Thymus (tissue), 11 donors: ENCODE data around the gene PLPPR1. TPM values are rescaled to one million over a fixed set of nuclear protein-coding genes. Genes with fewer than 3 reads are reported as not detected.
"Not testable (repeated sequence)": the region's sequence is repeated elsewhere in the genome, so short reads cannot be mapped to it uniquely, and the experiment has no call there.

Experiments
- DNase-seq, 9 donors: peaks; one replicate each; pipeline ENCODE4 v3.0.0-alpha.2; 2013; ENCODE audit warnings: low spot score in 9 of 9, low read depth in 6 of 9, missing footprints in 1 of 9
- H3K27ac ChIP-seq, 2 donors: one replicate each; pipeline ENCODE4 v1.5.1; 2013; ENCODE audit warnings: control low read depth in 1 of 2, low read depth in 1 of 2, low read length in 1 of 2, mild to moderate bottlenecking in 1 of 2, moderate library complexity in 1 of 2
- H3K27me3 ChIP-seq, 2 donors: one replicate each; pipeline ENCODE4 v1.5.1; 2013; ENCODE audit warnings: low read length in 1 of 2; ENCODE audit not compliant: control insufficient read depth in 2 of 2, insufficient read depth in 1 of 2
- H3K36me3 ChIP-seq, 2 donors: one replicate each; pipeline ENCODE4 v1.5.1; 2013; ENCODE audit warnings: low read length in 1 of 2, mild to moderate bottlenecking in 1 of 2, moderate library complexity in 1 of 2; ENCODE audit not compliant: control insufficient read depth in 2 of 2, insufficient read depth in 2 of 2
- H3K4me1 ChIP-seq, 2 donors: one replicate each; pipeline ENCODE4 v1.5.1; 2013; ENCODE audit warnings: low read length in 2 of 2; ENCODE audit not compliant: control insufficient read depth in 2 of 2, insufficient read depth in 2 of 2
- H3K4me3 ChIP-seq, 2 donors: one replicate each; pipeline ENCODE4 v1.5.1; 2013; ENCODE audit warnings: low read length in 2 of 2, control low read depth in 1 of 2, mild to moderate bottlenecking in 1 of 2
- H3K9me3 ChIP-seq, 2 donors: one replicate each; pipeline ENCODE4 v1.5.1; 2013; ENCODE audit warnings: low read length in 1 of 2, mild to moderate bottlenecking in 1 of 2; ENCODE audit not compliant: control insufficient read depth in 2 of 2, insufficient read depth in 1 of 2
- WGBS: extraction: QIAGEN DNeasy Blood & Tissue Kit; methylation state at CpG from one replicate; pipeline ENCODE4 v1.1.7; 2013; 5-methylcytosine and 5-hydroxymethylcytosine counted together
- polyA plus RNA-seq: library from polyadenylated mRNA; stranded (reverse); fragments of 200-250 nt; gene quantifications from one replicate; pipeline ENCODE4 v1.2.3, GENCODE V29; 2013
- total RNA-seq: library from RNA; stranded (reverse); fragments of 120-200 nt; gene quantifications from one replicate; pipeline ENCODE4 v1.2.4, GENCODE V29; 2013
- donor health status: healthy.

The PLPPR1 gene
- total and polyA plus RNA-seq, 2 donors: 0.25 to 0.38 TPM

GRCh38 chr9:101127369-101127768, 98.8 kb downstream of the PLPPR1 start:
- DNase-seq, H3K36me3 ChIP-seq, H3K27ac ChIP-seq, H3K4me1 ChIP-seq, H3K9me3 ChIP-seq, H3K4me3 ChIP-seq, H3K27me3 ChIP-seq: not testable (repeated sequence)
- WGBS: 80% methylated on average over 3 of the region's 3 CpGs

GRCh38 chr9:101128623-101129022, 100.1 kb downstream of the PLPPR1 start:
- H3K9me3 ChIP-seq: no peaks in the 10 kb centered on the region
- no peak overlapping the region for H3K27ac ChIP-seq
- H3K36me3 ChIP-seq: no peaks in the 10 kb centered on the region
- DNase-seq: no peak
- H3K4me3 ChIP-seq: no peak overlapping the region
- H3K4me1 ChIP-seq: no peaks in the 10 kb centered on the region
- H3K27me3 ChIP-seq: no peaks in the 10 kb centered on the region

GRCh38 chr9:101130054-101130453, 101.5 kb downstream of the PLPPR1 start:
- Histone ChIP-seq H3K4me1 (no peaks in the 10 kb centered on the region), H3K9me3 (no peaks in the 10 kb centered on the region), H3K27me3 (no peaks in the 10 kb centered on the region), H3K4me3 (no peak overlapping the region), H3K36me3 (no peaks in the 10 kb centered on the region), H3K27ac (no peak overlapping the region)
- DNase-seq: no peak
- WGBS: 92% methylated on average over 1 of the region's 1 CpG

- H3K36me3 ChIP-seq: no peaks in the 10 kb centered on the region
- no peak overlapping the region for H3K27ac ChIP-seq
- 78% methylated on average over 5 of the region's 5 CpGs for WGBS
Measured at GRCh38 chr9:101131326-101131725, 102.8 kb downstream of the PLPPR1 start.

GRCh38 chr9:101132801-101133200, 104.3 kb downstream of the PLPPR1 start:
- Histone ChIP-seq H3K4me1 (no peaks in the 10 kb centered on the region), H3K27ac (no peak overlapping the region), H3K27me3 (no peaks in the 10 kb centered on the region), H3K36me3 (no peaks in the 10 kb centered on the region), H3K9me3 (no peaks in the 10 kb centered on the region), H3K4me3 (no peak overlapping the region)
- no peak for DNase-seq

More at GRCh38 chr9:101131326-101131725, 102.8 kb downstream of the PLPPR1 start:
- DNase-seq: no peak
- no peaks in the 10 kb centered on the region for H3K9me3 ChIP-seq
- H3K4me1 ChIP-seq: no peaks in the 10 kb centered on the region
- H3K4me3 ChIP-seq: no peak overlapping the region
- H3K27me3 ChIP-seq: no peaks in the 10 kb centered on the region

GRCh38 chr9:101138509-101138908, 110.0 kb downstream of the PLPPR1 start:
- Histone ChIP-seq H3K4me3 (no peak overlapping the region), H3K4me1 (no peaks in the 10 kb centered on the region), H3K27ac (no peak overlapping the region), H3K36me3 (no peaks in the 10 kb centered on the region), H3K27me3 (no peaks in the 10 kb centered on the region), H3K9me3 (no peaks in the 10 kb centered on the region)
- no peak for DNase-seq

- no peaks in the 10 kb centered on the region for H3K27me3 ChIP-seq
- no peaks in the 10 kb centered on the region for H3K9me3 ChIP-seq
- 96% methylated on average over 2 of the region's 2 CpGs for WGBS
- no peak for DNase-seq
- no peak overlapping the region for H3K4me3 ChIP-seq
- no peaks in the 10 kb centered on the region for H3K4me1 ChIP-seq
- no peak overlapping the region for H3K27ac ChIP-seq
- no peaks in the 10 kb centered on the region for H3K36me3 ChIP-seq
Measured at GRCh38 chr9:101139082-101139481, 110.6 kb downstream of the PLPPR1 start.

GRCh38 chr9:101140764-101141163, 112.2 kb downstream of the PLPPR1 start:
- H3K4me1 ChIP-seq: no peaks in the 10 kb centered on the region
- DNase-seq: no peak
- no peaks in the 10 kb centered on the region for H3K9me3 ChIP-seq

GRCh38 chr9:101146508-101146907, 118.0 kb downstream of the PLPPR1 start:
- no peaks in the 10 kb centered on the region for H3K4me1 ChIP-seq
- no peak for DNase-seq
- H3K9me3 ChIP-seq: no peaks in the 10 kb centered on the region
- H3K36me3 ChIP-seq: no peaks in the 10 kb centered on the region
- WGBS: 83% methylated on average over 4 of the region's 4 CpGs
- H3K4me3 ChIP-seq: no peak overlapping the region
- H3K27ac ChIP-seq: no peak overlapping the region
- no peaks in the 10 kb centered on the region for H3K27me3 ChIP-seq

More at GRCh38 chr9:101140764-101141163, 112.2 kb downstream of the PLPPR1 start:
- H3K36me3 ChIP-seq: no peaks in the 10 kb centered on the region
- H3K4me3 ChIP-seq: no peak overlapping the region
- no peaks in the 10 kb centered on the region for H3K27me3 ChIP-seq
- WGBS: 89% methylated on average over 4 of the region's 4 CpGs
- H3K27ac ChIP-seq: no peak overlapping the region

GRCh38 chr9:101148344-101148743, 119.8 kb downstream of the PLPPR1 start:
- Histone ChIP-seq H3K27me3 (no peaks in the 10 kb centered on the region), H3K4me1 (no peaks in the 10 kb centered on the region), H3K27ac (no peak overlapping the region), H3K9me3 (no peaks in the 10 kb centered on the region), H3K36me3 (no peaks in the 10 kb centered on the region), H3K4me3 (no peak overlapping the region)
- DNase-seq: no peak
